Thoracic aorta (tissue), 2 donors: Measurements from ENCODE around the gene WNT6. TPM values are rescaled to one million over a fixed set of nuclear protein-coding genes. Genes with fewer than 3 reads are reported as not detected.

Source experiments
- ATAC-seq: fragments of 150-250 bp; one replicate; pipeline ENCODE4 v1.8.0; 2017; ENCODE audit warnings: low read depth; ENCODE audit not compliant: insufficient number of reproducible peaks, low FRiP score
- DNase-seq: peaks from one replicate; pipeline ENCODE4 v3.0.0-alpha.2; 2020; ENCODE audit warnings: low spot score
- H3K27ac ChIP-seq, 2 donors: fragments of 200-600 bp; sonication (generic); 1 replicate in 1 of 2; 2 replicates in 1 of 2; pipeline ENCODE4 v1.5.1; 2016; ENCODE audit warnings: mild to moderate bottlenecking in 2 of 2, moderate library complexity in 2 of 2
- H3K27me3 ChIP-seq: fragments of 200-600 bp; sonication (generic); replicated peaks from 2 replicates; pipeline ENCODE4 v1.6.0; 2016; ENCODE audit warnings: mild to moderate bottlenecking; ENCODE audit not compliant: insufficient read depth
- H3K36me3 ChIP-seq: fragments of 200-600 bp; sonication (generic); one replicate; pipeline ENCODE4 v1.5.1; 2016
- H3K4me1 ChIP-seq, 2 donors: fragments of 200-600 bp; sonication (generic); 1 replicate in 1 of 2; 2 replicates in 1 of 2; pipeline versions ENCODE4 v1.5.1 to v1.6.0; 2016; ENCODE audit warnings: low read depth in 2 of 2, mild to moderate bottlenecking in 1 of 2; ENCODE audit not compliant: control insufficient read depth in 1 of 2
- H3K4me3 ChIP-seq: fragments of 200-600 bp; sonication (generic); 2 replicates; pipeline ENCODE4 v1.5.1; 2016; ENCODE audit warnings: mild to moderate bottlenecking
- H3K9me3 ChIP-seq: fragments of 200-600 bp; sonication (generic); 2 replicates; pipeline ENCODE4 v1.5.1; 2016
- total RNA-seq, 2 donors: library from RNA; depleted of rRNA; stranded (reverse); fragments of >200 nt; gene quantifications; one replicate each; pipeline versions ENCODE4 v1.1.0 to v1.2.3, GENCODE V29; 2016
- TF ChIP-seq, protein P1 (sequence below): fragments of 200-600 bp; sonication (generic); IDR thresholded peaks from one replicate; pipeline ENCODE4 v1.5.1; 2019; ENCODE audit warnings: antibody characterized with exemption

The WNT6 gene
- total RNA-seq, 2 donors from 2014 or later: 0.27 to 2.5 TPM

DNA sequence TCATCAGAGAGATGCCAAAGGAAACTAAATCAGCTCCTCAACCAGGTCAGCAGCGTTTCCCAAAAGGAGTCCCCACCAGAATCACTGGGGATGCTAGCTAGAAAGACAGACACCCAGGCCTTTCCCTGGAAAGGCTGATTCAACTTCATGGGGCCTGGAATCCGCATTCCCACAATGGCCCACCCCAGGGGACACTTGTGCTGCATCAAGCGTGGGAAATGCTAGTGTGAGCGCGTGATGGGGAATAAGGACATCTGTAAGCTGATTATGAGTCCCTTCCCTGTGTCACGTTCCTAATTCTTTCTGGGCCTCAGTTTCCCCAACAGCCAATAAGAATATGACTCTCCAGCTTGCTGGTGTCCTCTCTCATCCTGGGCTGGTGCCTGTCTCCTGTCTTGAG lies 18.9 kb downstream of the WNT6 start:
- no peak for DNase-seq
- Histone ChIP-seq H3K9me3 (no peaks in the 10 kb centered on the region), H3K27ac (no peak overlapping the region), H3K27me3 (peaks cover 13% of the 10 kb centered on the region), H3K36me3 (no peaks in the 10 kb centered on the region), H3K4me1 (peaks cover 9 to 15% of the 10 kb centered on the region in 2 donors), H3K4me3 (no peak overlapping the region)
- TF ChIP-seq, protein P1, sequence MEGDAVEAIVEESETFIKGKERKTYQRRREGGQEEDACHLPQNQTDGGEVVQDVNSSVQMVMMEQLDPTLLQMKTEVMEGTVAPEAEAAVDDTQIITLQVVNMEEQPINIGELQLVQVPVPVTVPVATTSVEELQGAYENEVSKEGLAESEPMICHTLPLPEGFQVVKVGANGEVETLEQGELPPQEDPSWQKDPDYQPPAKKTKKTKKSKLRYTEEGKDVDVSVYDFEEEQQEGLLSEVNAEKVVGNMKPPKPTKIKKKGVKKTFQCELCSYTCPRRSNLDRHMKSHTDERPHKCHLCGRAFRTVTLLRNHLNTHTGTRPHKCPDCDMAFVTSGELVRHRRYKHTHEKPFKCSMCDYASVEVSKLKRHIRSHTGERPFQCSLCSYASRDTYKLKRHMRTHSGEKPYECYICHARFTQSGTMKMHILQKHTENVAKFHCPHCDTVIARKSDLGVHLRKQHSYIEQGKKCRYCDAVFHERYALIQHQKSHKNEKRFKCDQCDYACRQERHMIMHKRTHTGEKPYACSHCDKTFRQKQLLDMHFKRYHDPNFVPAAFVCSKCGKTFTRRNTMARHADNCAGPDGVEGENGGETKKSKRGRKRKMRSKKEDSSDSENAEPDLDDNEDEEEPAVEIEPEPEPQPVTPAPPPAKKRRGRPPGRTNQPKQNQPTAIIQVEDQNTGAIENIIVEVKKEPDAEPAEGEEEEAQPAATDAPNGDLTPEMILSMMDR: no peak
- no peak for ATAC-seq

DNA sequence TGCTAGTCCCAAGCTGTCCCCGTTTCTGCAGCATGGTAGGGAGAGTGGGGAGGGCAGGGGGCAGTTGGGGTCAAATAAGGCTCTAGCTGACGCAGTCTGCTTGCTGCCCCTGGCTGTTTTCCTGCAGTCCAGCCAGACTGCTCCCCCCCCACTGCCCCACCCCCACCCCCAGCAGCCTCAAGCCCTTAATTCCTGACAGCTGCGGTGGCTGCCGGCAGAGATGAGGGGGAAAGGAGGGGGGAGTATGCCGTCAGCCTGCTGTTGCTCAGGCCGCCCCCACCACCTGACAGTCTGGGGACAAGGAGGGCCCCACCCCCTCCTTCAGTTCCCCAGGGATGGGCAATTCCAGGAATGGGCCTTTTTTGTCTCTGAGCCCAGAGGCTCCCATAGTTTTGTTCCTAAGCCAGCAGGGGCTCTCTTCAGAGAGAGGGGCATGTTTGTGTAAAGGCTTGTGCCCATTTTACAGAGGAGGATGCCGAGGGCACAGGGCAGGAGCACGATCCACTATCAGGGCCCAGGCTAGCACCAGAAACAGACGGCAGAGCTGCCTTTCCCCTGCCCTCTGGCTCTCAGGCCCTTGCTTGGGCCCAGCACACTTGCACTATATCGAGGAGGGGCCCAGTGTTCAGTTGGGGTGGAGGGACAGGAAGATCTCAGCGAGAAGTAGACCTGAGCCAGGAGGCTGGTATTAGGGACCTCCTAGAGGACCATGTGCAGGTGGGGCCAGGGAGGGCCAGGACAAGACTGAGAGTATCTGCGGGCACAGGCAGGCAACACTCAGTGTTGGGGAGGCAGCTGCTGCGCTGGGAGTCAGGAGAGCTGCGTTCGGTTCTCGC lies 19.5 kb downstream of the WNT6 start:
- TF ChIP-seq, protein P1: no peak
- Histone ChIP-seq H3K27me3 (peaks cover 9% of the 10 kb centered on the region), H3K36me3 (no peaks in the 10 kb centered on the region), H3K4me1 (peaks cover 9 to 15% of the 10 kb centered on the region in 2 donors), H3K4me3 (no peak overlapping the region), H3K27ac (no peak overlapping the region), H3K9me3 (no peaks in the 10 kb centered on the region)
- DNase-seq: no peak
- no peak for ATAC-seq

DNA sequence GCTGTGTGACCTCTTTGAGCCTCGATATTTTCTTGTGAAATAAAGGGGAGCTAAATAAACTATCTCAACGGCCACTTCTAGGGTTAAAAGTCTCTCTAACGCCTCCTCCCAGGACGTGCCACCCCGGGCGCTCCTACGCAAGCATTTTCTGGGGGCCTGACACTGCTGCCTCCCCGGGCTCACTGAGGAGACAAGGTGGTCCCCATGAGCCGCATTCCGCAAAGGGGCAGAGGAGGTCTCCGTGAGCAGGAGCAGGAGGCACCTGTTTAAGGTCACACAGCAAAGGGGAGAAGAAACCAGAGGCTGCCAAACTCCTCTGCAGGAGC lies 20.1 kb downstream of the WNT6 start:
- H3K27ac ChIP-seq: no peak overlapping the region
- H3K27me3 ChIP-seq: peaks cover 9% of the 10 kb centered on the region
- H3K36me3 ChIP-seq: no peaks in the 10 kb centered on the region
- no peaks in the 10 kb centered on the region for H3K9me3 ChIP-seq
- no peak for ATAC-seq
- TF ChIP-seq, protein P1: no peak
- DNase-seq: no peak
- H3K4me3 ChIP-seq: peak overlapping the region; percentile 48
- H3K4me1 ChIP-seq: peaks cover 9 to 15% of the 10 kb centered on the region in 2 donors

DNA sequence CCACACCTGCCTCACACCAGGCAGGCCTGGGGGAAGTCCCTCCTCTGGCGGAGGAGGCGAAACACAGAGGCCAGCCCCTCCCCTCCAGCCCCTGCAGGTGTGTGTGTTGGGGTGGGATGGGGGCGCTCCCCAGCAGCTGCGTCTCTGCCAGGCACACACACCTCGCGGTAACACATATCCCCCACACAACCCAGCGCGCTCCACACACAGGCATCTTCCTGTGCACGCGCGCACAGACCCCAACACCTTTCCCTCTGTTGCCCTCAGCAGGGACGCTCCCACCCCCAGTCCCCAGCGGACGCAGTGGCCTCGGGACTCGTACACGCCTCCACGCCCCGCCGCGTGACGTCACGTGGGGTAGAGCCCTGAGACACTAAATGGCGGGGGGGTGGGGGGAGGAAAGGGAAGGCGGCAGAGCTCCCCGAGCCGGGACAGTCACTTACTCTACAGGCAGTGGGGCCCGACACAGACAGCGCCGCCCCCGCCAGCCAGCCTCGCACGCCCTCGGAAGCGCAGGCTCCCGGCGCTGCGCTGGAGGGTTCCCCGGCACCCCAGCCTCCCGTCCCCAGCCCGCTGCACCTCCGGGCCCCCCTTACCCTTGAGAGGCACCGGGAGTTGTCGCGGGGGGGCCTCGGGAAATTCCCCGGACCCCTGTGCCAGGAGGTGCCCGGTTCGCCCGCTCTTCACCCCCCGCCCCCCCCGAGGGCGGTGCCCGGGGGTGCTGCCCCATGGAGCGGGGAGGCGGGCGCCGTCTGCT lies 20.7 kb downstream of the WNT6 start, which contains the start of gene WNT10A:
WNT10A (plus strand) TSS at position 751 of the 757 bp plus-strand sequence. CDS start 144 bp downstream, outside the sequence.
- ATAC-seq (no peak), DNase-seq (no peak)
- Histone ChIP-seq H3K36me3 (no peaks in the 10 kb centered on the region), H3K27me3 (peaks cover 9% of the 10 kb centered on the region), H3K9me3 (no peaks in the 10 kb centered on the region), H3K4me3 (peak within 1 kb of the TSS; percentile 48), H3K4me1 (peaks cover 9 to 15% of the 10 kb centered on the region in 2 donors), H3K27ac (peak within 1 kb of the TSS in 1 of 2 donors; percentile 22)
- TF ChIP-seq, protein P1: no peak
